ENCODE data around the gene PIGO.

PIGO gene

DNA sequence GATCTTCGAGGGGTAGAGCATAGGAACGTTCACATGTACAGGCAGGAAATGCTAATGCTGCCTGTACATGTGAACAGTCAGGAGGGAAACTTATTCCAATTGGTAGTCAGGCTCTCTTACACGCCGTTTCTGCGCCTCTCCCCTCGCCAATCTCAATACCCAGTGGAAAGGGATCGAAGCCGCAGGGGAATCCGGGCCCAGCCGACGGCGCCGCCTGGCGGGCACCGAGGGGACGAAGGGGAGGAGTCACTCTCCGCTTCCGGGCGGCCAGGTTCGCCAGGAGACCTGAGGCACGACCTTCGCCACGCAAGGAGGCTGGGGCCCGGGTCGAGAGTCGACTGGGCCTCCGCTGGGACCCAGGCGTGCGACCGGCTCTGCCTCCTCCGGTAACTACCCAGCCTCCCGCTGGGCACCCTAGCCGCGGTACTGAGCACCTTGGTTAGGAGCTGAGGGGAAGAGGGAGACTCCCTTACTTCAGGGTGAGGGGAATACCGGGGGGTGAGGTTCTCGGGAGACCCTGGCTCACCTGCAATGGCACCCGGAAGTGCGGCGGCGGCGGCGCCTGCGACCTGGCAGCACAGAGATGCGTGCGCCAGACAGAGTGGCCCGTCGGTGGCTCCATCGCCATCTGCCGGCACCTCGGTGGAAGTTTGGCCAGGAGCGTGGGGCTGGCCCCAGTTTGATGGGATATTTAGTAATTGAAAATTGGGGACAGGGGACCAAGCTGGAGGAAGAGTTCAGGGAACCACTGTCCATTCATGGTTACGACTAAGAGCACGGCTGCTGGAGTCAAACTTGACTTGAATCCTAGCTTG is at the start of gene PIGO:
Gene PIGO, minus strand, starts transcription at position 557 of the 815 bp plus-strand sequence. CDS start 1,026 bp downstream, outside the sequence.
- DNase-seq (ENCODE audit: low read depth): peak; percentile 79

DNA sequence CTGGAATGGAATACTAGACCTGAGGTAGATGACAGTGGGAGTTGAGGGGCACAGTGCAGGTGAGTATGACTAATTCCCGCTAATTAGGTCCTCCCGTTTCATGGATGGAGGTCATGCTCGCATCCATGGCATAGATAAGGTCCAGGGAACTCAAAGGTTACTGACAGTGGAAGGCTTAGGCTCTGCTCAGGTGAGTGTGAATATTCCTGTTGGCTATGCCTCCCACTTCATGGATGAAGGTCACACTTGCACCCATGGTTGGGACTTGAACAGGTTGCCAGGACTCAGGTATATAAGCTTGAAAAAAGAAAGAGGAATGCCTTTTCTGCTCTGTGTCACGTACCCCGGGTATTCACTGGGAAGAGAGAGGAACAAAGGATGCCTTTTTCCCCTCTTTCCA is 45.6 kb upstream of the PIGO start:
- no peak for DNase-seq (ENCODE audit: low read depth)

DNA sequence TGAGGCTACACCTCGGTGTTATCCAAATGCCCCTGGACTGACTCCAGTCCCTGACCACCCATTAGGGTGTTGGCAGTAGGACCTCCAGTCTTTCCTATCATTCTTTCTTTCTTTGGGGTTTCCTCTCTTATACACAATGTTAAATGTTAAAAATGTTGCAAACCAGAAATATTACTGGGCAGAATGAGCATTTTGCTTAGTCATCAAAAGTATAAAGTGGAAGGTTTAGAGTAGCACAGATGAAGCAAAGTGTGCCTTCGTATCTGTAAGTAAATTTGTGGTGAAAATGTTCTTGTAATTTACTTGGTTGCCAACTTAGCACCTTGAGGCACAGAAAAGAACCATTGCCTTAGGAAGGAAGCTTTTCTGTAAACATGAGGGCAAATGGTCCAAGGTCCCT is 43.7 kb upstream of the PIGO start:
- no peak for DNase-seq (ENCODE audit: low read depth)

DNA sequence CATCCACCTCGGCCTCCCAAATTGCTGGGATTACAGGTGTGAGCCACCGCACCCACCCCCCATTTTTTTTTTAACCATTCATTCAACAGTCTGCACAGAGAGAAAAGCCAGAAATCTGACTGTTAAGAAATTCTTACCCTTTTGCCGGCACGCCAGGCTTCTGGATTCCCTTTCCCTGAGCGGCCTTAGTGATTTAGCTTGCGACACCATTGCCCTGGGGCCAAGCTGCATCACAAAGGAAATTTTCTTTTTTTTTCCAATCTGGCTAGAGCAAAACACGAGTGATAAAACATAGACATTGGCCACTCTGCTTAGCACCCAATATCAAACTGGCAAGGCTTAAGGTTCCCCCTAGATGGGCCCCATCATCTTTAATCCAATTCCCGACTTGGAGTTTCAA is 40.5 kb upstream of the PIGO start:
- no peak for DNase-seq (ENCODE audit: low read depth)

DNA sequence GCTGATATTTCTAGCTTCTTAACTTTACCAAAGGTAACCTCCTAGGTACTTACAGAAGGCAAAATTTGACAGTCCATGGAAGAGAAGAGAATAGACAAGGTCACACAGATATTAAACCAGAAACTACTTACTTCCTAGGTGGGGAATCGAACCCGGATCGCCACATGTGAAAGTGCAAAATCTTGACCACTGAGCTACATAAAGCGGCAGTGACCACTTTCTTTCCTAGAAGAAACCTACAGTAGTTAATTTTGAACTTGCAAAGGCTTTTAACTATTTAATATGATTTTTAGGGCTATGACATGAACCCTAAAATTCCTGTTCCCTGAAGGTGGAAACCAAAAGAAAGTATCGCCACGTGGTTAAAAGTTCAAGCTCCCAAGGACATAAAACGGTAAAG is 39.6 kb upstream of the PIGO start:
- DNase-seq (ENCODE audit: low read depth): no peak

DNA sequence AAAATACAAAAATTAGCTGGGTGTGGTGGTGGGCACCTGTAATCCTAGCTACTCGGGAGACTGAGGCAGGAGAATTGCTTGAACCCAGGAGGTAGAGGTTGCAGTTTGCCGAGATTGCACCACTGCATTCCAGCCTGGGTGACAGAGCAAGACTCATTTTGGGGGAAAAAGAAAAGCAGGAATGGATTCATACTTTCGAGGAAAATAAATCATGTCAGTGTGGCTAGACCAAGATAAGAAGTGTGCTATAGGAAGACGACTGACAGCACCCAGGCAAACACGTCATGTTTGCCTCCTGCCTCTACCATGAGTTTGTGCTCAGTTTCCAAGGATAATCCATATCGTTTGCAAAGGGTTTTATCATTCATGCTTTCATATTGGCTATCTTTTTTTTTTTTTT is 38.5 kb upstream of the PIGO start:
- DNase-seq (ENCODE audit: low read depth): no peak

DNA sequence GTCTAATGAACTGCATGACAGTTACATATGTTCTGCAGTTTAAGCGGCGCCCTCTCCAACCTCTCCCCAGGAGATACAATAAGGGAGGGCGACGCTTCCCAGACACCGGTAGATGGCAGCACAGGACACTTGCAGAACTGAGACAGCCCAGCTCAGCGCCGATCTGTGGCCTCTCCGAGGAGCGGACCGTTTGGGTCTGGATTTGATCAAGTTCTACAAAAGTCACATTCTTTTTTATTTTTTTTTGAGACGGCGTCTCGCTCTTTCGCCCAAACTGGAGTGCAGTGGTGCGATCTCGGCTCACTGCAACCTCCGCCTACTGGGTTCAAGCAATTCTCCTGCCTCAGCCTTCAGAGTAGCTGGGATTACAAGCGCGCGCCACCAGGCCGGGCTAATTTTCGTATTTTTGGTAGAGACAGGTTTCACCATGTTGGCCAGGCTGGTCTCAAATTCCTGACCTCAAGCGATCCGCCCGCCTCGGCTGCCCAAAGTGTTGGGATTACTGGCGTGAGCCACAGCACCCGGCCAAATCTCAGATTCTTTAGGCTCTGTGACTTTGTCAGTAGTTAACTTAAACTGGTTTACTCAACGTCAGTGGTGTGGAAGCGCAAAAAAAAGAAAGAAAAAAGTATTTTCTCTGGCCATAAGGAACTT is 20.6 kb upstream of the PIGO start:
- peak; percentile 94 for DNase-seq (ENCODE audit: low read depth)

DNA sequence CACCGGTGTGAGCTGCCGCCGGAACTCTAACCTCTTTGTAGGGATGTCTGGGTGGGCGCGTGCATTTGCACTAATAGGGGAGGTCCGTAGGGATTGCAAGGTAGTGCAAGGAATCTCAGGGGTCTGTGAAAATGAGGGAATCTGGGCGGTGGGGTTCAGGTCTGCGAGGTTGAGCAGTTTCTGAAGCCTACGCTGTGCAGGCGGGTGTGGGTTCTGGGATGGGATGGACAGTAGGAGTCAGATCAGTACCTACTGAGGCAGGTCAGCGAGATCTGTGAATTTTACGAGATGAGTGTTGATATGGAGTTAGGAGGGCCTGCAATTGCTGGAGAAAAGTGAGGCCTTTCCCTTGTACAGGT is 20.1 kb upstream of the PIGO start:
- no peak for DNase-seq (ENCODE audit: low read depth)

DNA sequence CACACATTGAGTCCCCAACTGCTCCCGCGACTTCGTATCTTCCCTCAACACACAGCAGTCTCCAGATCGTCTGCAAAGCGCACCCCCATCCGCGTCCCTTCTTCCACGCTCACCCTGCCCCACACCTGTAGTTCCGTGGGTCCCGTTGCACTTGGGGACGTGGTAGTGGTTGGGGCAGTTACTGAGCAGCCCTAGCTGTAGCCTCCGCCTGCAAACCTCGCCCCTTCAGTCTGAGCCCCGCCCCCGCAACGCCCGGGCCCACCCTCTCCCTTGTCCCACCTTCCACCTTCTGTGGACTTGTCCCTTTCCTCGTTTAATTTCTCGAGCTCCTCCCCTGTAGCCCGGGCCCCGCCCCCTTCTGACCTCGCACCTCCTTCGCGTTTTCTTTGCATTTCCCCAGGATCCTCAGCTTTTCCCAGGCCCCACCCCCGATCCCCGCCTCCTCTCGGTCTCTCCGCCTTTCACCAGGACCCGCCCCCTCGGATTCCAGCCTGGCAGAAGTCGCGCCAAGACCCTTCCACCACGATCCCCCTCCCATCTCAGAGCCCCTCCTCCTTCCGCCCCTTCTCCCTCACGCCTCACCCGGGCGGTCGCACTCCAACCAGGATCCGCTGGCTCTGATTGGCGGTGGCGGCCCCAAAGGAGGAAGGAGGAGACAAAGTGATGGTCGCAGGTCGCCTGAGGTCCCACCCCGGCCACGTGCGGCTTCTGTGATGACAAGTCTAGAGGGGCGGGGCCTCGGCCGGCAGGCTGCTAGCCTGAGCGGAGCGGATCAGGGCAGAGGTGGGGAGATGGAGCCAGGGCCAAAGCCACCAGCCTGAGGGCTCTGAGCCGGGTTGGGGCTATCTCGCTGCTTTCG is 19.5 kb upstream of the PIGO start, which contains the start of gene ATOSB:
Gene ATOSB, minus strand, starts transcription at position 183 of the 859 bp plus-strand sequence. CDS start 7,588 bp downstream, outside the sequence.
- DNase-seq (ENCODE audit: low read depth): peak; percentile 97

DNA sequence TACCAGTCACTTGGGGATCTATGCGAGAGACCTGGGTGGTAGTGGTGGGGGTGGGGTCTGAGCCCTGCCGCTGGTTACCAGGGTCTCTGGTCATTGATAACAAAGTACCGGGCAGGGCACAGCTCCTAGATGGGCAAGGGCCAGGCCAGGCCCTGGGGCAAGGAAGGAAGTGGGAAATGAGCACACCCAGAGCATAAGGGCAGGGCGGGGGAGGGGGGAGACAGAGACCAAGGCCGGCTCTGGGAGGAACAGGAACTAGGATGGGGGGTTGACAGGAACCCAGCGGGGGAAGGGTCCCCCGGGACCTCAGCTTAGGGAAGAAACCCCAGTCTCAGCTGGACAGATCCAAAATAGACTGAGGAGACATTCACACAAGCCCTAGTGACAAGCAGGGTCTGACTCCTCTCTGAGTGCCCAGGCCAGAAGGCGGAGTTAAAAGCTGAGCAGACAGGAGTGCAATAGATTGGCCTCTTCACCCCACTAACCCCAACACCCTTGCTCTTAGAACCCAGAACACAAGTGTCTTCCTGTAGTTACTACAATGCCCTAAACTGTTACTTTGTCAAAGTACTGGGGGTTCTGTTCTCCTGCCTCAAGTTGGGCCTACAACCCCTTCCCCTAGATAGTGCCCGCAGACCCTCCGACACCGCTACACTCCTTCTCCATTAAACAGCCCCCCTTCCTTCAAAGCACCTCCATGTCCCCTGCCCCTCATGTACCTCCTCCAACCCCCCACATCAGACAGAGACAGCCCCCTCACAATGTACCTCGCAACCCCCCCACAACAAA is 18.6 kb upstream of the PIGO start:
- peak; percentile 51 for DNase-seq (ENCODE audit: low read depth)

DNA sequence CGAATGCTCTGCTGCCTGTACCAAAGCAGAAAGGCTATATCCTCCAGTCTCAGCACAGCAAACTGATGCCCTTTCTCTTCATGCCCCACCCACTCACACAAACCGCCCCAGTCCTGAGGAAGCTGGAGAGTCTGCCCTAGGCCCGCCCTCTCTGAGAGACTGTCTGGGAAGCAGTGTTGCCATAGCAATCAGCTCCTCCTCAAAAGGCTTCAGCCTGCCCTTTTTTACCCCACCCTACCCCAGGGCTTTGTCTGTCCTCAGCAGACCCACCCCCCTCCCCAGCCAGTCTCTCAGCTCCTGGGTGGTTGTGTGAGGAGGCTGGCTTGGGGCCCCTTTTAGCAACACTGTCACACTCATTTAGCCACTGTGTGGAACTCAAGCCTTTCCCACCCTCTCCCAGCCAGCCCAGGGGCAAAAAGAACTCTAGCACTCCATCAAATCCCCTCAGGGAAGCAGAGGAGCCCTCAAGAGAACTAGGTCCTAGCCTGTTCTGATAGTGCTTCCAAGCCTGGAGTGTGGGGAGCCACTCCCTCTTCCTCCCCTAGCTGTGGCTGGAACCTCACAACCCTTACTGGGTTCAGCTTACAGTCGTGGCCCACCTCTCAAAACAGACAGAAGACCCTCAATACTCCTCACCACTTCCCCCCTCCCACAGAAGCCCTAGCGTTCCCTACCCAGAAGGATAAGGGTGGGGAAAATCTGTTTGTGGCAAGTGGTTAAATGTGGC is 17.9 kb upstream of the PIGO start:
- peak; percentile 99 for DNase-seq (ENCODE audit: low read depth)

DNA sequence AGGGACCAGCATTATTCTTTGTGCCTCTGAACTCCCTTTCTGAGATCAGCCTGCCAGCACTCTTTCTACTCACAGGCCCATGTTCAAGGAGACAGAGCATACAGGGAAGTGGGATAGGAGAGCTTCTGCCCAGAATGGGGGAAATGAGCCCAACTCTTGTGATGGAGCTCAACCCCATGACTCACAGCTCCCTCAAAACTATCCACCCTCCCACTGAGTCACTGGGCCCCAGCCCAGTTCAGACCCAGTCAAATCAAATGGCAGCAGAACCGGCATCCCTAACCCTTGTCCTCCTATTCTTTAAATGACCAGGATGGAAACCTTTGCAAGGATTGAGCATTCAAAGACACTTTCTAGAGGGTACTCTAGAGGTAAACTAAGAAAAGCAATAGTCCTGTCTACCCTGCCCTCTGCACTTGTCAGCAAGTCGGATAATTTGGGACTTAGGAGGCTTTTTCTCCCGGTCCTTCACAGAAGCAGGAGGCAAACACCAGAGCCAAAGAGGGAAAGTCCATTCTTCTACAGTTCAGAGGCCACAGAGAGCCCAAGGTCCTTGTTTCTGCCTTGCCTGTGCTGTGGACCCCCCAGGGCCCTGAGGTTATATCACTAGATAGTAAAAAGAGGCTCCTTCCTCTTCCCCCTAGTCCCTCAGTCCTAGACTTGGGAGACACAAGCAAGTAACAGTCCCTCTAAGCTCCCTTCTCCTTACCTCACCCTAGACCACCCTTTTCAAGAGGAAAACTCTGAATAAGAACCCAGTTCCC is 16.0 kb upstream of the PIGO start:
- DNase-seq (ENCODE audit: low read depth): peak; percentile 75

DNA sequence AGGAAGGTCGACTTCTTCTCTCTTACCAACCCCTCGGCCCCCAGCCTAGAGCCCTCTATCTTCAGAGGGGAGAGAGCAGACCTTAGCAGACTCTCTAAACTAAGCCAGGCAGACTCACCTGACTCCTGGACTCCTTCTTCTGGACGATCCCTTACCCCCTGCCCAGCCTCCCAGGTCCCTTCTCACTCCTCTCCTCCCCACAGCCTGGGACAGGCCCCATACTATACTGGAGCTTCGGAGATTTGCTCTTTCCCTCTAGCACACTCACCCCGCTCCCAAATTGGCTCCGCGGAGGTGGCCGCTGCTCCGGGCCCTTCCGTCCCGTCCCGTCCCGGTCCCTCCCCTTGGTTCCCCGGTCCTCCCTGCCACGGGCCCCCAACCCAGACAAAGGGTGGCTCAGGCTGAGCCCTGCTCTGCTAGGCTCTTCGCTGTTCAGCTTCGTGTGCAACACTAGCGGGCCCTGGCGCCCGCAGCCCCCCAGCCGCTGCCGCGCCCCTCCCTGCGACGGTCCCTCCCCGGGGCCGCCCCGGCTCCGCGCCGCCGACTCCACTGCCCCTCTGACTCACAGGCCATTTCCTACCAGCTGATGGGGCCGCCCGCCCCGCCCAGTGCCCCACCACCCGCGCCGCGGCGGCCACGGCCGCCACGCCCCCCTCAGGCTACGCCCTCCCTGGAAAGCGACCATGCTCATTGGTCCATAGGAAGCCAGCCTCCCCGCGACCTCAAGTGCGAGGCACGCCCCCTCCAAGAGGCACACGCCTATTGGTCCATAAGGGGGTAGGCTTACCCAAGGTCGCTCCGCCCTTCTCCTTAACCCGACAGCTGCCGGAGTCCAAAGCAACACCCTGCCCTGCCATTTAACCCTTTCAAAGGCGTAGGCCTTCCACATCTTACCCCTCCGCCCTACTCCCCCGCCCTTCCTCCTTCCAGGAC is 14.9 kb upstream of the PIGO start:
- DNase-seq (ENCODE audit: low read depth): peak; percentile 99

DNA sequence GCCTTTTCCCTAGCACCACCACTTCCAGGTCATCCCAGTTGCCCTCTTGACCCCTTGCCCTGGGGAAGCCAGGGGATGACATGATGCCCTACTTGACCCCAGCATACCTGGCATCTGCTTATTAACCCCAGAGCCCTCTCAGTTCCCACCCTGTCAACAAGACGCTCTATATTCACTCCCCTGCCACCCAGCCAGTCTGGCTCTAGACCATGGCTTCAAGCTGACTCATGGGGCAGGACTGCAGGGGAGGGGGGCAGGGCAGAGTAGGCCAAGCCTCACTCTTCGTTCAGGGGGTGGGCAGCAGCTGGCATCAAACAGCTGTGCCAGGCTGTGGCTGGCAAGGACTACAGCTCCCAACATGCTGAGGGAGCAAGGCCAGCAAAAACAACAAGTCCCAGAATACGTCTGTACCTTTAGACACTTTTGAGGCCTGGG is 14.0 kb upstream of the PIGO start:
- peak; percentile 70 for DNase-seq (ENCODE audit: low read depth)

DNA sequence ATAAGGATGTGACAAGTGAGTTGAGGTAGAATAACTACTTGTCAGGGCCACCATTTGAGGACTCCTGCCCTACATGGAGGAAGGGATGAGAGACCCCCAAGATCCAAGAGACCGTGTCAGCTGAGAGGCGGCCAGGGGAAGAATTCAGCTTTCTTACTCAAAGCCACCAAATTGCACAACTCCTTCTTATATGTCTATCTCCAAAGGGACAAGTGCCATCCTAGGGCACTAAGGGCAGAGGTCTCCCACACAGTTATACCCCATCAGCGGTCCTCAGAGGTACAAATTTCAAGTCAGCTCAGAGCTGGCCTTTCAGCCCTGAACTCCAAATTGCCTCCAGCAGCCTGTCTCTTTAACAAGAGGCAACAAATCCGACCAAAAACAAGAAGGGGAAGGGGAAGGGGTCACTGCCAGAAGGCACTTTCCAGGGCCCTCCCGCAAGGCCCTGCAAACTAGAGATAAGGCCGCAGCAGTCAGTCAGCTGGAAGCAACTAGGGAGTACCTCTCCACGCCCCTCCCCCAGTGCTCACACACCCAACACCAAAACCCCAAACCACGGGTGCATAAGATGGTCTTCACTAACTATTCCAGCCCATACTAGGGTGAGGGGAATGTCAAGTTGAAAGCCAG is 12.7 kb upstream of the PIGO start:
- DNase-seq (ENCODE audit: low read depth): no peak

DNA sequence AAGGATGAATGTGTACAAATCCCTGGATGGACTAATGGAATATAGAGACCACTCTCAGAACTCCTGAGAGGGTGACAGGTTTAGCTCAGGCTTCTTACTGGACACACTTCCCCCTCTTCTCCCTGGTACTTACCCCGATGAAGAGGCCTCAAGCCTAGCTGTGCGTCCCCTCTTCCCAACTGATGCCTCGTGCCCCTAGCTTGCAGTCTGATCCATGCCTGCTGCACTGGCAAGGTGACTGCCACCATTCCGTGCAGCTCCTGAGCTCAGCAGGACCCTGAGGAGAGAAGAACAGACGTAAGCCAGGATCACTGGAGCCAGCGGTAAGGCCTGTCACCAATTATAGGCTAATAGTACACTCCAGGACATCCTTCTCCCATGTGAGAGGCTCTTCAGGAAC is 12.1 kb upstream of the PIGO start:
- DNase-seq (ENCODE audit: low read depth): no peak

DNA sequence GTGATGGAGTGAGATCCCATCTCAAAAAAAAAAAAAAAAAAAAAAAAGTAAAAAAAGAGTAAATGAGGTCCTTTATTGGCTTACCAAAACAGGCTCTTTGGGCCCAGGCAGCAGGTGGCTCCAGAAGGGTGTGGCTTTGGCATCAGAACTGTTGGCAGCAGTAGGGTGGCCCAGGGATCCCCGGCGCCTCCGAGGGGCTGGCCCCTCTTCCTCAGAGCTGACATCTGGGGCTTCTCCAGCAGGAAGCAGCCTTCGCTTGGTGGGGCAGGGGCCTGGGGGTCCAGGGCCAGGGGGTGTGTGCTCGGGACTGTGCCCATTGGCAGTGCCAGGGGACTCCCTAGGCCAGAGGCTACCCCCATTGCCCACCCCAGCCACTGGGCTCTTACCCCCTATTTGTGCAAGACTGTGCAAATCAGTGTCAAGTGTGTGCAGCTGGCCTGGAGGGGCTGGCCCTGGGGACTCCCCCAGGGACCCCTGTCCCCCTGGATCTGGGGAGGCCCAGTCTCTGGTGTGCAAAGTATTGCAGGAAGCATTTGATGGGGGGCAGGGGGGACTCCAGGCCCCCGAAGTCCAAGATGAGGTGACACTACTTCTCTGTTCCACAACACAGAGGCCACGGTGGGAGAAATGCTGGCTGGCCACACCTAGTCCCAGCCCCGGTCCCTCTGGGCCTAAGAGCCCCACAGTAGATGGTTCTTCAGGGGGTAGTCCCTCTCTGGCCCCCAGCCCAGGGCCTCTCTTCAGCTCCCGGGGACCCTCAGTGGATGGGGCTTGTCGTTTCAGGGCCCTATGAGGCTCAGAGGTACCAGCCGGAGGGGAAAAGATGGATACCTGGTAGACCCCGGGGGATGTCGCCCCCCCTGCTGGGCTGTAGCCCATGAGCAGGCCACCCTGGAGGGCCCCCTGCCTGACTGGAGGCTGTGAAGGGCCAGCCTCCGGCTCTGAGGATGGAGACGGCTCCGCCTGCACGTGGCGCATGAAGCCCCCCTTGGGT is 11.2 kb upstream of the PIGO start:
- DNase-seq (ENCODE audit: low read depth): no peak
